ENCODE results near the gene MTUS2.

MTUS2 gene

GRCh38 chr13:29020314-29020713 is 200.2 kb downstream of the MTUS2 start:
- in situ Hi-C loops (cut with HindIII; ENCODE audit: low sequenced_read_pairs) = no loop called here

GRCh38 chr13:29021311-29021710 is 201.2 kb downstream of the MTUS2 start:
- in situ Hi-C loops (cut with HindIII; ENCODE audit: low sequenced_read_pairs) = no loop called here

- in situ Hi-C loops (cut with HindIII; ENCODE audit: low sequenced_read_pairs) = no loop called here
Measured at GRCh38 chr13:29021717-29022116, 201.6 kb downstream of the MTUS2 start.

- in situ Hi-C loops (cut with HindIII; ENCODE audit: low sequenced_read_pairs) = no loop called here
Measured at GRCh38 chr13:29022410-29022809, 202.3 kb downstream of the MTUS2 start.

GRCh38 chr13:29022968-29023367 is 202.8 kb downstream of the MTUS2 start:
- in situ Hi-C loops (cut with HindIII; ENCODE audit: low sequenced_read_pairs) = no loop called here

- in situ Hi-C loops (cut with HindIII; ENCODE audit: low sequenced_read_pairs) = no loop called here
Measured at GRCh38 chr13:29024783-29025182, 204.6 kb downstream of the MTUS2 start.

GRCh38 chr13:29028868-29029267 is 208.7 kb downstream of the MTUS2 start:
- in situ Hi-C loops (cut with HindIII; ENCODE audit: low sequenced_read_pairs) = no loop called here

- in situ Hi-C loops (cut with HindIII; ENCODE audit: low sequenced_read_pairs) = no loop called here
Measured at GRCh38 chr13:29038700-29039099, 218.6 kb downstream of the MTUS2 start.

- in situ Hi-C loops (cut with HindIII; ENCODE audit: low sequenced_read_pairs) = no loop called here
Measured at GRCh38 chr13:29039212-29039611, 219.1 kb downstream of the MTUS2 start.

GRCh38 chr13:29046588-29046987 is 226.4 kb downstream of the MTUS2 start:
- in situ Hi-C loops (cut with HindIII; ENCODE audit: low sequenced_read_pairs) = no loop called here

- in situ Hi-C loops (cut with HindIII; ENCODE audit: low sequenced_read_pairs) = no loop called here
Measured at GRCh38 chr13:29049524-29049923, 229.4 kb downstream of the MTUS2 start.

- in situ Hi-C loops (cut with HindIII; ENCODE audit: low sequenced_read_pairs) = no loop called here
Measured at GRCh38 chr13:29050719-29051118, 230.6 kb downstream of the MTUS2 start.

- in situ Hi-C loops (cut with HindIII; ENCODE audit: low sequenced_read_pairs) = no loop called here
Measured at GRCh38 chr13:29059800-29060199, 239.7 kb downstream of the MTUS2 start.

GRCh38 chr13:29065142-29065541 is 245.0 kb downstream of the MTUS2 start:
- in situ Hi-C loops (cut with HindIII; ENCODE audit: low sequenced_read_pairs) = no loop called here

- in situ Hi-C loops (cut with HindIII; ENCODE audit: low sequenced_read_pairs) = no loop called here
Measured at GRCh38 chr13:29067306-29067945, 247.3 kb downstream of the MTUS2 start.

GRCh38 chr13:29073755-29074154 is 253.6 kb downstream of the MTUS2 start:
- in situ Hi-C loops (cut with HindIII; ENCODE audit: low sequenced_read_pairs) = no loop called here

- in situ Hi-C loops (cut with HindIII; ENCODE audit: low sequenced_read_pairs) = no loop called here
Measured at GRCh38 chr13:29077051-29077813, 257.1 kb downstream of the MTUS2 start.

GRCh38 chr13:29081036-29081435 is 260.9 kb downstream of the MTUS2 start:
- in situ Hi-C loops (cut with HindIII; ENCODE audit: low sequenced_read_pairs) = no loop called here

GRCh38 chr13:29081697-29082440 is 261.7 kb downstream of the MTUS2 start:
- in situ Hi-C loops (cut with HindIII; ENCODE audit: low sequenced_read_pairs) = no loop called here

GRCh38 chr13:29099781-29100406 is 279.8 kb downstream of the MTUS2 start:
- in situ Hi-C loops (cut with HindIII; ENCODE audit: low sequenced_read_pairs) = no loop called here

- in situ Hi-C loops (cut with HindIII; ENCODE audit: low sequenced_read_pairs) = no loop called here
Measured at GRCh38 chr13:29100758-29101157, 280.6 kb downstream of the MTUS2 start.

Data from endothelial cell of hepatic sinusoid (primary cell).